ENCODE measurements around the gene IDI1.

DNA sequence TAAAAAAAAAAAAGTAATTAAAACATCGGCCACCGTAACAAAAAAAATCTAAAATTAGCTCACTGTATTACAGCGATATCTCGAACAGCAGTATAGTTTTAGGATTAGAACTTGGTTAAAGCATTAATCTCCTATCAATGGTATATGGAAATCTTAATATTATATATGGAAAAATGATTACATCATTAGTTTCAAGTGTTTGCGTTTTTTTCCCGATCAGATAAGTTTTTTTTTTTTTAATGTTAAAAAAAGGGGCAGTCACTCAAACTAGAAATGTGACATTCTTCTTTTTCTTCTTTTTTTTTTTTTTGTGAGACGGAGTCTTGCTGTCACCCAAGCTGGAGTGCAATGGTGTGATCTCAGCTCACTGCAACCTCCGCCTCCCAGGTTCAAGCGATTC is 7.4 kb downstream of the IDI1 start:
- TF ChIP-seq, protein P1, sequence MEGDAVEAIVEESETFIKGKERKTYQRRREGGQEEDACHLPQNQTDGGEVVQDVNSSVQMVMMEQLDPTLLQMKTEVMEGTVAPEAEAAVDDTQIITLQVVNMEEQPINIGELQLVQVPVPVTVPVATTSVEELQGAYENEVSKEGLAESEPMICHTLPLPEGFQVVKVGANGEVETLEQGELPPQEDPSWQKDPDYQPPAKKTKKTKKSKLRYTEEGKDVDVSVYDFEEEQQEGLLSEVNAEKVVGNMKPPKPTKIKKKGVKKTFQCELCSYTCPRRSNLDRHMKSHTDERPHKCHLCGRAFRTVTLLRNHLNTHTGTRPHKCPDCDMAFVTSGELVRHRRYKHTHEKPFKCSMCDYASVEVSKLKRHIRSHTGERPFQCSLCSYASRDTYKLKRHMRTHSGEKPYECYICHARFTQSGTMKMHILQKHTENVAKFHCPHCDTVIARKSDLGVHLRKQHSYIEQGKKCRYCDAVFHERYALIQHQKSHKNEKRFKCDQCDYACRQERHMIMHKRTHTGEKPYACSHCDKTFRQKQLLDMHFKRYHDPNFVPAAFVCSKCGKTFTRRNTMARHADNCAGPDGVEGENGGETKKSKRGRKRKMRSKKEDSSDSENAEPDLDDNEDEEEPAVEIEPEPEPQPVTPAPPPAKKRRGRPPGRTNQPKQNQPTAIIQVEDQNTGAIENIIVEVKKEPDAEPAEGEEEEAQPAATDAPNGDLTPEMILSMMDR (IDR thresholded peaks at IDR 0.05), result no peak
- TF ChIP-seq POLR2A (IDR thresholded peaks at IDR 0.05), result no peak
- TF ChIP-seq POLR2AphosphoS5 (IDR thresholded peaks at IDR 0.05), result no peak
